Activated T-cell treated with anti-CD3 and anti-CD28 coated beads for 4 hours (primary cell): ENCODE measurements around the gene KLHL13.
"Not testable (repeated sequence)": the region's sequence is repeated elsewhere in the genome, so short reads cannot be mapped to it uniquely, and the experiment has no call there.

Experiments used
- DNase-seq: peaks from one replicate; pipeline ENCODE4 v3.0.0-alpha.2; 2020

KLHL13 gene, protein sequence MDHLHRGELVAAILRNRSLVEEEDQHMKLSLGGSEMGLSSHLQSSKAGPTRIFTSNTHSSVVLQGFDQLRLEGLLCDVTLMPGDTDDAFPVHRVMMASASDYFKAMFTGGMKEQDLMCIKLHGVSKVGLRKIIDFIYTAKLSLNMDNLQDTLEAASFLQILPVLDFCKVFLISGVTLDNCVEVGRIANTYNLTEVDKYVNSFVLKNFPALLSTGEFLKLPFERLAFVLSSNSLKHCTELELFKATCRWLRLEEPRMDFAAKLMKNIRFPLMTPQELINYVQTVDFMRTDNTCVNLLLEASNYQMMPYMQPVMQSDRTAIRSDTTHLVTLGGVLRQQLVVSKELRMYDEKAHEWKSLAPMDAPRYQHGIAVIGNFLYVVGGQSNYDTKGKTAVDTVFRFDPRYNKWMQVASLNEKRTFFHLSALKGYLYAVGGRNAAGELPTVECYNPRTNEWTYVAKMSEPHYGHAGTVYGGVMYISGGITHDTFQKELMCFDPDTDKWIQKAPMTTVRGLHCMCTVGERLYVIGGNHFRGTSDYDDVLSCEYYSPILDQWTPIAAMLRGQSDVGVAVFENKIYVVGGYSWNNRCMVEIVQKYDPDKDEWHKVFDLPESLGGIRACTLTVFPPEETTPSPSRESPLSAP

DNA sequence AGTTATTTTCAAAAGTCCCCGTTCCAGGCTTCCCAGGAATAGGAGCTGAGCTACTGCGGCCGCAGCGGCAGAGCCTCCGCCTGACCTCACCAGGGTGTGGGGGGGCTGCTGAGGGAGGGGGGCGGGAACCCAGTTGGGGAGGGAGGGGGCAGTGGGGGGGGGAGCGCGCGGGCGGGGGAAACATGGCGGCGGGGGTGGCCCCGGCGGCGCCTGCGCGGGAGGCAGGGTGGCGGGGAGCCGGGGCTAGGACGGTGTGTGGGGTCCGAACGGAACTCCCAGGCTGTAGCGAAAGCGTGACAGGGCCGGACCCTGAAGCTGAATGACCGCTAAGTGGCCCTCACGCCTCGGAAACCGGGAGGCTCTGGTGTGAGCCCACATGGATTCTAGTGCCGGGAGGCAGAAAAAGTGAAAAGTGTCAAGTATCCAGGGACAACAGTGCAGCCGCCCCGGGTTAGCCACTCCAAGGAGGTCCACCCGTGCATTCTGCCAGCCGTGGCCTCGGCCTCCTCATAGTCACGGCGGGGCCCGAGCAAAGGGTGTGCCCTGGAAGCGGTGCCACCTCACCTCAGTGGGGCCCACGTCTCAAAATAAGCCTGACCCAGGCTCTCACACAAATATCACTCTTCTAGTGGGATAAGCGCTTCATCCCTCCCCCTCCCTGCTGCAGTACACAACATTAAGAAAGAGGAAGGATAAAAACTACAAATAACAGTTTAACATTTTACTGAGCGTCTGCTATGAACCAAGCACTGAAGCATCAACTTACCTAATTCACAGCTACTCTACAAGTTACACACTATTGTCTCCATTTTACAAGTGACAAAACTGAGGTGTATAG, at the start of gene KLHL13:
Gene KLHL13 (minus strand): TSS at position 98 of the 838 bp plus-strand sequence. CDS start 88,337 bp downstream, outside the sequence.
- no peak for DNase-seq

DNA sequence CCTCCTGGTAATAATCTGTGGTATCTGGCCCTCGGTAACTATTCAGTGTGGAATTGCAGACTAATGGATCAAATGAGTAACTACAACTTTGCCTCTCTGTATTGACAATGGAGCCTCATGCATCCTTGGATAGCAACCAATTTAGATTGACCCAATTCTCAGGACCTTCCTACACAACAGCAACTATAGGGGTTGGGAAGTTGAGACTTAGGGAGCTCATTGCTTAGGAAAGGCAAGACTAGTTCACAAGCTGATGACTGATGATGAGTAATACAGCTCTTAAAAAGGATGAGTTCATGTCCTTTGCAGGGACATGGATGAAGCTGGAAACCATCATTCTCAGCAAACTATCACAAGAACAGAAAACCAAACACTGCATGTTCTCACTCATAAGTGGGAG, 47.5 kb upstream of the KLHL13 start:
- no peak for DNase-seq

DNA sequence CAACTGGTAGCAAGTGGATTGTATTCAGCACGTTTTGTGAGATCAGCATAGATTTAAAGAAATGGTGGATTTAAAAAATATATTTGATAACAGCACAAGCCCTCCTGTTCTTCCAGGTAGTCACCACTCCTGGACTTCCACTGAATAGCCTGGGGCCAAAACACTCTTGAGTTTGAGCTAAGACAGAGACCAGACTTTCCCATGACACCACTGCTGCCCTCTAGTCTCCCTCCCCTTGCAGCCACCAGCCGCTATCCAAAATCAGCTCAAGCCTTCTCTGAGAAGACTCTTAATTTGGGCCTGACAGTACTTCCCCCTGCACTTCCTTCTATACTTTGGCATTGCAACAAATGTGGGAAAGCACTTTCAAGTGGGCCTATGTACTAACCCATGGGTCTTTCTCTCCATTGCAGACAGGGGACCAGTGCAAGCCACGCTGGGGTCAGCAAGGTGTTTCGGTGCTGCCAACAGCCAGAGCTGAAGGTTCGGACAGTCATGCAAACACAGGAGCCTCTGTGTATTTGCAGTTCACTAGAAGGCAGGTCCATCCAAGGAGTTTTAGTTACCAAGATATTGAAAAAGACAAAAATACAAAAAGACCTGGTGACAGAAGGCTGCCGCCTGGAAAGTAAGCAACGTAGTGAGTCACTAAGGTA, 40.5 kb upstream of the KLHL13 start:
- DNase-seq = no peak

DNA sequence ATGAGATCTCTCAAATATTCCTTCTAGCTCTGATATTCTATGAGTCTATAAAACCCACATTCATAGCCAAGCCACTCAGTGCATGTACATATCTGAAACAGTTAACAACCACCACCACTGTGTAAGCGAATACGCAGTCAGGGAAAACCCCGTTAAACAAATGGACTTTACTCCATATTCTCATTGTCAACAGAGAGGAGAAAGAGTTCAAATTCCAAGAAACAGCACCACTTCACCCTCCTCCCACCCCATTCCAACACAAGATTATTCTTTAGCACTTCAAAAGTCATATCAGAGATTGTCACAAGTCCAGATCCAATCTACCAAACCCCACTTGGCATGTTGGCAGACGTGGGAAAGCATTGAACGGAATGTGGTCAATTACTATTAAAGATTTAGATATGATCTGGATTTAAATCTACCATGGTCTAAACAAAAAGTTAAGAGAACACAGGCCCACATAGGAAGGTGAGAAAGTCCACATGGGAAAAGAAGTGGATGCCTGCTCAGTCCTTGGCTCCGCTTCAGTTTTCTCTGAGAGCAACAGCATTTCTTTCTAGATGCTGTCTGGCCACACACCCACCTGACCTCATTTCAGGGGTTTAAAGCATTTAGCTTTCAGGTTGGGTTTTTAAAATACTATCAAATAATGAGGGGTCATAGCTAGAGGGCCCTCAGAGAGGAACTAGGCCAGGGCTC, 39.8 kb upstream of the KLHL13 start:
- no peak for DNase-seq

DNA sequence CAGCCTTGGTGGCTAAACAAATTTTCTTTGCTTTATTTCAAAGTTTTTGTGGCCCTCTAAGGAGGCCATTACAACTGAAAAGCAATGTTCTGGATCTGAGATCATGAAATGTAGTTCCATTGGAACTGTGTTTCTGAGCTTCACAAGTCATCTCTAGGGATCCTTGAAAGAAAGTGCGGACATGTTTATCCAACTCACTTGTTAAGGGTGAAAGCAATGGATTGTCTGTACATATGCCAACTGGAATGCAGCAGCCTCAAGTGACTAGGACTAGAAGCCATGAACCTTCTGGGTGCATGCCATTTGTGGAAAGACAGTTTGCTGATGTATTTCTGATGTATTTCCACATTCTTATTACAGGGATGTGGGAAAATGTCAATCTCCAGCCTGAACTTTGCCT, 36.7 kb upstream of the KLHL13 start:
- no peak for DNase-seq

DNA sequence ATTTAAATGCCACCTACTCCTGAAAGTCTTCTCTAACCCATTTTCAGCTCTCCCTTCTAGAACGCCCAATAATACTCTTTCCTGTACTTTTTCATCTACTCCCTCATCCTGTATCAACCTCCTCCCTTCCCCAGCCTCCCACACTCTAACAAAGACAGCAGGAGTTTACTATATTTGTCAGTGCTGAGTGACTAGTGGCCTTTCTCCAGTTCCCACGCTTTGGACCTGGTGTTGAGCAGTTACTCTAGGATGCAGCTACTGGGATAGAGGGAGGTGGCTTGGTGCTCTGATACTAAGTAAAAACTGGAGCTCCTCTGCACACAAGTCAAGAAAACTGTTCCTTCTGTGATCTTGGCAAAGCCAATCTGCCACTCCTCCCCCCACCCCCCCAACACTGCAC, 36.1 kb upstream of the KLHL13 start:
- DNase-seq = no peak

DNA sequence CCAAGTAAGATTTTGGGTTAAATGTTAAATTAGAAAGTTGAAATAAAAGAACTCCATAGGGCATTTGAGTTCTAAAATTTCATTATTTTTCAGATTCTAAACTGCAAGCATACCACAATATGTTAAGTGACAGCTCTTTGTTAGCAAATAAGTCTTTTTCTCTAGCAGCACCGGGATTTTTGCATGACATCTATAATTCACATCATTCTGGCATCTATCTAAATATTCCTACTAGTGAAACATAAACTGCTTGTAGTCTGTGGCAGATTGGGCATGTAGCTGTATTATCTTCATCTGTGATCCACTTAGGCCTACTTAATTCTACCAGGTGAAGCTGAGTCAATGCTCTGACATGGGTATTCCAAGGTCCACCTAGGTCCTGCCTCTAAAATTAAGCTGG, 32.1 kb upstream of the KLHL13 start:
- no peak for DNase-seq

DNA sequence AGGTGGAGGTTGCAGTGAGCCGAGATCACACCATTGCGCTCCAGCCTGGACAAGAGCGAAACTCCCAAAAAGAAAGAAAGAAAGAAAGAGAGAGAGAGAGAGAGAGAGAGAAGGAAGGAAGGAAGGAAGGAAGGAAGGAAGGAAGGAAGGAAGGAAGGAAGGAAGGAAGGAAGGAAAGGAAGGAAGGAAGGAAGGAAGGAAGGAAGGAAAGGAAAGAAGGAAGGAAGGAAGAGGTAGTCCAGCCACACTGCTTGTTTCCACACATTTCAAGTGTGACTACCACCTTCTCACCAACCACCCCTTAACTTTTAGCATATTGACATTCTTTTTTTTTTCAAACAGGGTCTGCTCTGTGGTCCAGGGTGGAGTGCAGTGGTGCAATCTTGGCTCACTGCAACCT, 31.2 kb upstream of the KLHL13 start:
- DNase-seq = not testable (repeated sequence)

DNA sequence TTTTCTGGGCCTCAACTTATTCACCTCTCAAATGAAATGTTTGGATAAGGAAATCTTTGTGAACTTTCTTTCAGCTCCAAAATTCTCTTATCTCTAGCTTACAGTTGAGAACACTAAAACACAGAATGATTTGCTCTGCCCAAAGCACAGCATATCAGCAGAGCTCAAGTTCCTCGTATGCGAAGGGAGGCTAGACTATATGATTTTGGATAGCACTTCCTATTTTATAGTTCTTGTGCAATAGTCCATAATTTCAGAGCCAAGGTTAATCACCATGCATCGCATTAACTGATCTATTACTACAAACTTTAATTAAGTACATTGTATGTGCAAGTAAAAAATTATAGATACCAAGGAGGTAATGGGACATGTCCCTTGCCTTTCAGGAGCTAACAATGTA, 27.0 kb upstream of the KLHL13 start:
- DNase-seq = no peak

DNA sequence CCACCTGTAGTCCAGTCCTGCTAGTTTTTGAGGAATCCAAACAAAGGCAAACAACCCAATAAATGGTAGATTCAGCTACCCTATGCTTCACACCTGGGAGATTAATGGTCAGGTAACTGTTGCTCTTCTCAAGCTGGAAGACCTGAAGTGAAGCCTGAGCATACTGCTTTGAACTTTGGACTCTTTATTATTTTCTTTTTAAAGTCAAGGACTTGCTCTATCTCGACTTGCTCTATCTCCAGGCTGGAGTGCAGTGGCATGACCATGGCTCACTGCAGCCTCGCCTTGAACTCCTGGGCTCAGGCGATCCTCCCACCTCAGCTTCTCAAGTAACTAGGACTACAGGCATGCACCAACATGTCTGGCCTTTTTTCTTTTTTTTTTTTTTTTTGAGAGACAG, 14.7 kb upstream of the KLHL13 start:
- DNase-seq = no peak

DNA sequence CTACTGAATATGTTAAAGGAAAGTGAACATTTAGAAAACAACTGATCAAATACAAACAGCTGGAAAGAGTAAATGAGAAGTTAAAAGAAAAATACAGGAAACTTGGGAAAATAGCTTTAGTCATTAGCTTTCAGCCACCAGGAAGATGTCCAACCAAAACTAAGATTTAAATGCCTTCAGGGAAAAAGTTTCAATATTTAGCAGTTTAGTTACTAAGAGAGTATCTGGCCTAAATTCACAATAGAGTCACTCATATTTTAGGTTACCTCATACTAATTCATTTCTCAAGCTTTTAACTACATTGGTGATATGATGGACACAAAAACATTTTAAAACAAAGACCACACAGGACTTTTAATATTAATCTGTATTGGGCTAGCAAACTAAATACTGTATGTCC, 13.1 kb upstream of the KLHL13 start:
- no peak for DNase-seq

DNA sequence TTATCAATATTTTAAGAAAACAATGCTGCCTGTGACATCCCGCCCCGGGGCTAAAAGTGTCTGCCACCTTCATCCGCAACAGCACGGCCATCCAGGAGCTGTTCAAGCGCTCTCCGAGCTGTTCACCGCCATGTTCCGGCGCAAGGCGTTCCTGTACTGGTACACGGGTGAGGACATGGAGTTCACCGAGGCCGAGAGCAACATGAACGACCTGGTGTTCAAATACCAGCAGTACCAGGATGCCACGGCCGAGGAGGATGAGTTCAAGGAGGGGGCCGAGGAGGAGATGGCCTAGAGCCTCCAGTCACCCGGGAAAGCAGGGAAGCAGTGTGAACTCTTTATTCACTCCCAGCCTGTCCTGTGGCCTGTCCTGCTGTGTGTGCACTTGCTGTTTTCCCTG, 12.1 kb upstream of the KLHL13 start:
- no peak for DNase-seq

DNA sequence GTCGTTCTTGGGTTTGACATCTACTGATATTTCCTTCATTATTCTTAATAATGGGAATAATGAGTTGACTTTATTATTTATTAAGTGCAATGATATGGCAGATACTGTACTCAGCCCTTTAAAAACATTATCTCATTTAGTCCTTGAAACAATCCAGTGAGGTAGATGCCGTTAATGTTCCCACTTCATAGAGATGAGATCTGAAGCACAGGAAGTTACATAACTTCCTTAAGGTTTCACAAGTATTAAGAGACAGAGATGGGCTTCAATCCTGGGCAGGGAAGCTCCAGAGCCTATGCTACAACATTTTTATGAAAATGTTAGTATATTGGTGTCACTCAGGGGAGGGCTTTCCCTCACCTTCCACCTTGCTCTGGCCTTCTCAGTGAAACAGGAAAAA, 9.7 kb upstream of the KLHL13 start:
- DNase-seq = no peak

DNA sequence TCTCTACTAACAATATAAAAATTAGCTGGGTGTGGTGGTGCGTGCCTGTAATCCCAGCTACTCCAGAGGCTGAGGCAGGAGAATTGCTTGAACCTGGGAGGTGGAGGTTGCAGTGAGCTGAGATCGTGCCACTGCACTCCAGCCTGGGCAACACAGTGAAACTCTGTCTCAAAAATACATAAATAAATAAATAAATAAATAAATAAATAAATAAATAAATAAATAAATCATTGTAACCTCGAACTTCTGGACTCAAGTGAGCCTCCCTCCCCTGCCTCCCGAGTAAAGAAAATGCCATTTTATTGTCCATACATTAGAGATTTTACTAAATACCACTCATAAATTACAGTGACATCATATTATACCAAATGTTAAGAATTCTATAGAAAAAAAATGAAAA, 7.6 kb upstream of the KLHL13 start:
- DNase-seq = not testable (repeated sequence)

DNA sequence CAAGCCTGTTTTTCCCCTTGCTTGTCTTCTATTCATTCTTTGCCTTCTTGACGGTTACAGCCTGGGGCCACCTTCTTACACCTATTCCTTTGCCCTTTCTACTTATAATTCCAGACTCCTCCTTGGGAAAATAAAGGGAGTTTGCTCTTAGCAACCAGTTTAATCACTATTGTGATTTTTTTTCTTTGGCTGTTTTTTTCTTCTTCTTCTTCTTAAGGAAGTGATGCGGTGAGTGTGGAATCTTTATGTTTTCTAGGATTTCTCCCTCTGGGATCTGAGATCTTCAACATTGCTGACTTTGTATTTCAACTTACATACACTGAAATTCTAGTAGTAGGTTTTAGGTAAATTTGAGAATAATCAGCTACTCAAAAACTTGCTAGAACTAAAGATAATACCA, 1.1 kb upstream of the KLHL13 start:
- no peak for DNase-seq

DNA sequence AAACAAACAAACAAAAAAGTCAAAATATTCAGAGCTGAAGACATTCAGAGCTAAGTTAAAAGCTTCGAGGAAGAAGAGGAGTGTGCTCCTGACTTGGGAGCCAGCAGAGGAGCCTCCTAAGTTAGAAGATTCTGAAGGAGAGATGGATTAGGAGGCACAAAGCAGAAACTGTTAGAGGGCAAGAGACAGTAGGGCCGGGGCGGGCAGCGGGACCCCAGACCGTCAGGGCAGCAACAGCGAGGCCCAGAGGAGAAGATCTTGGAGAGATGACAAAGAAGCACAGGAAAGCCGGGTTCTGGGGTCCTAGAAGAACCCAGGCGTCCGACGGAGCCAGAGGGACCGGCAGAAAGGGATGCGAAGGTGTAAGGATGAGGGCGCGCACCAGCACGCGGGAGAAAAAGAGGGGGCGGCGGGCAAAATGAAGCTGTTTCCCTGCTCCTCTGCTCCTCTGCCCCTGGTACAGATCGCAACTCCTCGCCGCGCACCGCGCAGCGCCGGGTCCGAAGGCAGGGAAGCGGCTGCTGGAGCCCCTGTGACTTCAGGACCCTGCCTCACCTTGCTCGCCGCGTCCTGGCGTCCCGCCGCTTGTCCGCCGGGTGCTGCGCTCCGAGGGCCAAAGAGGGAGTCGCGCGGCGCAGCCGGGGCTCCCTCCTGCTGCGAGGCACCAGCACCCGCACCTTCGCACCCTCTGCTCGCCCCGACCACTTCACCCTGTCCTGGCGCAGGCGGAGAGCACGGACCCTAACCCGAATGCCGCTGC, 477 bp downstream of the KLHL13 start:
- no peak for DNase-seq

DNA sequence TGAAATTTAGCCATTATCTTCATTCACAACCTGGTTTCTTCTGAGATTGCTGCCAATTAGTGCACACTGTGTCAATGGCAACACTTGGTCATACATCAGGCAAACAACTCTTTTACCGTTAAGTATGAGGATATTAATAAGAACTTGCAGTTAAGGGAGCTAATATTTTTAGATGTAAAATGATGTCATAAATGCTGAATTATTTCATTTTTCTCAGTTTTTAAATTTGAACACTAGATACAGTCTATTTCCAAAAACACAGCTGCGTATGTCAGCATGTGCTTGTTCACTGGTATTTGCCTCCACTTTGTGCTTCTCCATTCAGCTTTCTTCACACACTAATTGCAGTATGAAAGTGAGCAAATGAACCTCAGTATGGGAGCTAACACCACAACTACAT, 1.6 kb downstream of the KLHL13 start:
- DNase-seq = no peak

DNA sequence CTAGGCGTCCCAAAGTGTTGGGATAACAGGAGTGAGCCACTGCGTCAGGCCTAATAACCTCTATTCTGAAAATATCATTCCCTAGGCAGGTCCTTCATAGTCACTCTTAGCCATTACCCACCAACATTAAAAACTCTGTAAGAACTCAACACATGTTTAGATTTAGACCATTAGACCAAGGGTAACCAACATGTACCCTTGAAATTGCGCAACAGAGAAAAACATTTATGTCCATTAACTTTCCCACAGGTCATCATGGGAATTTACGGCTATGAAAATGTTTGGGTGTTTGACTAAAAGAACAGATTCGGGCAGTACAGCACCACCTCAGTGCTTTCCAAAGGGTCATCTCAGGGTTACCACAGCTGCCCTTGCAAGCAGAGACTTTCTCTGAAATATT, 7.5 kb downstream of the KLHL13 start:
- DNase-seq = no peak

DNA sequence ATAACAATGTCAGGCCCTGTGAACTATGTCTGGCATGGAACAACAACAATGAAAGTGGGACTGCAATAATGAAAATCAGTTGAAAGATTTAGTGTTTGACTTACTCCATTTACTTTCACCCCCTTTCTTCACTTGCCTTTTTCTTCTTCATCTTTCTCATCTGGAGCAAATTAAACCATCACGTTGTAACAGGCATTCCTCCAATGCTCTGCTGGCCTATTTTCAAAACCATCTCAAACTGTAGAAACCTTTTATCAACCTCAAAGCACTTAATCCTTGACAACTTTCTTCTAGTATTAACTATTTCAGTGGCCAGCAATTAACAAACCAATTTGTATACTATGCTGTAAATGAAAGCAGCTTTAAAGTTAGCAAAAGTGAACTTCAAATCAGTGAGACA, 8.3 kb downstream of the KLHL13 start:
- no peak for DNase-seq

DNA sequence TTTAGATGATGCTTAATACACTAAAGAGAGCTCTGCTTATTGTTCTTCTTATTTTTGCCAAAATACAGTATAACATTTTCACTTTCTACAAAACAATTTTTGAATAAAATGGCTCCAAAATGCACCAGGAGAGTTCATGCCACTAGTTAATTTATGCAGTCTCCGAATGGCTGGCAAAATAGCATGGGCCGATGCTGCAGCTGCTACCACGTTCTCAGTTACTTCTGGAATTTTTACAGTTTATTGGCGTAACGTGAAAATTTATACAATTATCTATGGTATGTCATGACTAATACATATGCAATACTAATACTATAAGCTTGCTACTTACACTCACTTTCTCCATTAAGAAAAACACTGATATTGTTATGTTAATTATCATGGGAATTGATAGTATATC, 16.5 kb downstream of the KLHL13 start:
- DNase-seq = no peak

DNA sequence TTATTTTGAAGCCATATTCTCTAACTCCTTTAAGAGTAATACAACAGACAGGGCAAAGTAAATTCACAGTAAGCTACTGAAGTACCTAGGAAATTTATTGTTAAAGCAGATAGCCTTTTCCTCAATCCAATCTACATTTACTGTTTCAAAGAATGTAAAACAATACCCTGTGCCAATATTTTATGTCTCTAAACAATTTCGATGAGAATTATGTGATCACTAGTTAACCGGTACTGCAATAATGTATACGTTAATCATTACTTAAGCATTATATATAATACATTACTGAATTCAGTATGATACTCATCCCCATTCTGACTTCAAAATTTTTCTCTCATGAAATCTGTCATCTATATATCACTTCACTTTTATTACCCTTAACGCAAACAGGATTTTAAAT, 28.5 kb downstream of the KLHL13 start:
- no peak for DNase-seq

DNA sequence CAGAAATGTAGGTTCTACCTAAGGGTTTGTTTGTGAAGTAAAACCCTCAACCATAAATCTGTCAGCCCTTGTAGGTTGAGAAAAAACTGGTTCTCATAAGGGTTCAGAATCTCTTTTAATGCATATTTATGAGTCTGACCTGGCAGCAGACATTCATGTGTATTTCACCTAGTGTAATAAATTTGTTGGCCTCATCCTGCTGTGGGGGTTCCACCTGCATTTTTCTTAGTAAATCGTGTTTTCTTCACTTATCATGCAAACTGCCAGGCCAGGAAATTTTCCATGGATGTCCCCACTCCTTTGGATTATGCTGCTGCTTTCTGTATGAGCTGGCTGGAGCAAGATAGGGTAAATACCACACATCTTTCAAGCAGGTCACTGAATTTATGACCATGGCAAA, 42.4 kb downstream of the KLHL13 start:
- no peak for DNase-seq
